Ectodermal cell (in vitro differentiated cells): Measurements from ENCODE around the gene MAP10.
"Not testable (repeated sequence)": the region's sequence is repeated elsewhere in the genome, so short reads cannot be mapped to it uniquely, and the experiment has no call there.

ENCODE experiments used
- H3K27ac ChIP-seq: 2 replicates; pipeline ENCODE4 v1.7.0; 2013; ENCODE audit warnings: mild to moderate bottlenecking, low read depth, low read length; ENCODE audit not compliant: insufficient read depth, poor library complexity, severe bottlenecking
- H3K27me3 ChIP-seq: 2 replicates; pipeline ENCODE4 v1.7.0; 2013; ENCODE audit warnings: mild to moderate bottlenecking, low read length; ENCODE audit not compliant: insufficient read depth, control insufficient read depth, poor library complexity, severe bottlenecking
- H3K36me3 ChIP-seq: one replicate; pipeline ENCODE4 v1.7.0; 2013; ENCODE audit warnings: low read length; ENCODE audit not compliant: control insufficient read depth, insufficient read depth
- H3K4me1 ChIP-seq: one replicate; pipeline ENCODE4 v1.7.0; 2013; ENCODE audit warnings: low read length; ENCODE audit not compliant: control insufficient read depth, insufficient read depth
- H3K4me3 ChIP-seq: 2 replicates; pipeline ENCODE4 v1.7.0; 2013; ENCODE audit warnings: low read depth, low read length, control low read depth; ENCODE audit not compliant: insufficient read depth
- H3K9me3 ChIP-seq: 2 replicates; pipeline ENCODE4 v1.7.0; 2013; ENCODE audit warnings: mild to moderate bottlenecking, low read length, moderate library complexity; ENCODE audit not compliant: control insufficient read depth
- WGBS, 2 experiments: methylation state at CpG; one replicate each; pipeline ENCODE4 v1.1.7; 2013; ENCODE audit warnings: missing lambda C conversion rate in 2 of 2; 5-methylcytosine and 5-hydroxymethylcytosine counted together

MAP10 gene

DNA sequence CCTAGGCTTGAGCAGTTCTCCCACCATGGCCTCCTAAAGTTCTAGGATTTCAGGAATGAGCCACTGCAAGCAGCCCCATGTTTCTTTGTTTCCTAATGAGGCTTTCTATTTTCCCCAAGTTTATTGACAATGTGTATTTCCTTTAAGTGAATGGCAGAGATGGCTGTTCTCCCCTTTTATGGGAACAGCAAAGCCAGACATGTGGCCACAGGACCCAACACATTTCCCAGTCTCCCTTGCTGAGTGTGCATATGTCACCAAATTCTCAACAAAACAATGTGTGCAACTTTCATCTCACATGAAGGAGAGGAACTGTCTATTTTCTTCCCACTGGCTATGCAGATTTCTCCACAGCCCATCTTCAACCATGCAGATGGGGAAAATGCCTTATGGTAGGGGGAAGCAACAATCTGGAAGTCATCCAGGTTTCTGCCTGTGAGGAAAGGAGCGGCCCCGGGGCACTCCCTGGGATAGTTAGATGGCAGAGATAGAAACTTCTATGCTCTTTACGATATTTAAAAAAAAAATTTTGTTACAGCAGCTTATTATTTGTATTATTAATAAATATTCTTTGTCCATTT, 28.6 kb upstream of the MAP10 start:
- no peaks in the 10 kb centered on the region for H3K4me1 ChIP-seq
- no peaks in the 10 kb centered on the region for H3K27me3 ChIP-seq
- WGBS, 2 experiments = 93 to 100% methylated on average over 2 of the region's 3 CpGs
- H3K36me3 ChIP-seq = no peaks in the 10 kb centered on the region
- no peak overlapping the region for H3K27ac ChIP-seq
- no peak overlapping the region for H3K4me3 ChIP-seq
- no peaks in the 10 kb centered on the region for H3K9me3 ChIP-seq

DNA sequence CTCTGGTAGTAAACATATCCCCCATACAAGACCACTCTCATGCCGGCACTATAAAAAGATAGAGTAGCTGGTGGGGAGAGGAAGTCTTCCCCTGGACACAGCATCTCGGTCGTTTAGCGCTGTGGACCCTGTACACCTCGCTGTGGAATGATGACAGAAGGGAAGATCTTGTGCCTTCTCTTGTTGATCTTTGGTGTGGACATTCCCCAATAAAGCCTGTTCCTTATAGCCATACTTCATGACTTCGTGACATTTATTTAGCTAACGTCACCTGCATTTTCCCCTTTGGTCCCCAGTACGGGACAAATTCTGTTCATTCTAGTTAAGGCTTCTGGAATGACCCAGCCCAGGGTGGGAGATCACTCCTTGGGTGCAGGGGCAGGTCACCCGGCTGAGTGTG, 24.9 kb upstream of the MAP10 start:
- Histone ChIP-seq H3K9me3 (no peaks in the 10 kb centered on the region), H3K36me3 (no peaks in the 10 kb centered on the region), H3K4me3 (no peak overlapping the region), H3K27me3 (no peaks in the 10 kb centered on the region), H3K4me1 (no peaks in the 10 kb centered on the region), H3K27ac (no peak overlapping the region)
- WGBS, 2 experiments = 95 to 98% methylated on average over 9 of the region's 9 CpGs

DNA sequence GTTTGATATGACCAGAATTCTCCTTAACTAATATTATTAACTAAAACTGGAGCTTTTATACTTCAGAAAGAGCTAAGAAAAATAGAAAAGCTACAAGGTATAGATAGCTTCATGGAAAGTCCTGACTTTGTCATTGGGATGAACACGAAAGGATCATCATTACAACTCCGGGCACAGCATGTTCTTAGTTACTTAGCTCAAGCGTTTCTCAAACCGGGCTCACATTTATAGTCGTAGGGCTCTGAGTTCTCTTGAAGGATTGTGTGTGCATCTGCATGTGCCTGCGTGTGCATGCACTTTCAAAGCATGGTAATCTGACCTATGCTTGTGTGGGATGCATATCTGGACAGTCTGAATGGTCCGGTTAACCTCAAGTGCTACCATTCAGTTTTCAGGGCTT, 20.4 kb upstream of the MAP10 start:
- H3K9me3 ChIP-seq = no peaks in the 10 kb centered on the region
- 95 to 96% methylated on average over 7 of the region's 7 CpGs for WGBS, 2 experiments
- H3K4me3 ChIP-seq = no peak overlapping the region
- H3K4me1 ChIP-seq = no peaks in the 10 kb centered on the region
- no peaks in the 10 kb centered on the region for H3K27me3 ChIP-seq
- no peaks in the 10 kb centered on the region for H3K36me3 ChIP-seq
- no peak overlapping the region for H3K27ac ChIP-seq

DNA sequence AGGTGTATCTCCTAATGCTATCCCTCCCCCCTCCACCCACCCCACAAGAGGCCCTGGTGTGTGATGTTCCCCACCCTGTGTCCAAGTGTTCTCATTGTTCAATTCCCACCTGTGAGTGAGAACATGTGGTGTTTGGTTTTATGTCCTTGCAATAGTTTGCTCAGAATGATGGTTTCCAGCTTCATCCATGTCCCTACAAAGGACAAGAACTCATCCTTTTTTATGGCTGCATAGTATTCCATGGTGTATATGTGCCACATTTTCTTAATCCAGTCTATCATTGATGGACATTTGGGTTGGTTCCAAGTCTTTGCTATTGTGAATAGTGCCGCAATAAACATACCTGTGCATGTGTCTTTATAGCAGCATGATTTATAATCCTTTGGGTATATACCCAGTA, 19.6 kb upstream of the MAP10 start:
- H3K4me1 ChIP-seq, H3K27ac ChIP-seq, H3K27me3 ChIP-seq, H3K9me3 ChIP-seq, H3K4me3 ChIP-seq, H3K36me3 ChIP-seq: not testable (repeated sequence)
- 100% methylated on average over 1 of the region's 1 CpG; no CpG with 5 or more reads in 1 of the 2 experiments for WGBS, 2 experiments

DNA sequence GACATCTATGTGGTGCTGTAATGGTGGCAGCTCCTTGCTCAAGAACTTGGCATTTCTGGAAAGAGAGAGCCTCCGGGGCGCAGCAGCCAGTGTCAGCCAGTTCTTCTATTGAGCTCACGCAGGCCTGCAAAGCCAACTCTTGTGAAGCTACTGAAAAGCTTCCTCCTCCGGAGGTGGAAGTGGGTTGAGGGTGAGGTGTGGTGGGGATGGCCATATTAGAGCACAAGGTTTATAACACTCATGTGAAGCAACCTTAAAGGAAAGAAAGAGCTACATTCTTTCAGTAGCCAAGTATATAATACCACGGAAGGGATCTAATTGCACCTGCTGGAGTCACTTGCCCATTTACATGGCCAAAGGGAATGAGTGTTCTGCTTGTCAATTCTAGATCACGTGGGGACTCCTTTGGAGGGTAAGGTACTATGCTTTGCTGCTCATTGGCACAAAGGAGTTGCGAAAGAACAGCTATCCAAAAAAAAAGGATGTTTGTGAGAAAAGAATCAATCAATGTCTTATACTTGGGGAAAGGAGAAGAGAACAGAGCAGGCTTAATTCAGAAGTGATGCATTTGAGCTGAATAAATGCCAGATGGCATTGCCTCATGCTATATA, 18.3 kb upstream of the MAP10 start:
- H3K27ac ChIP-seq = no peak overlapping the region
- no peaks in the 10 kb centered on the region for H3K4me1 ChIP-seq
- no peaks in the 10 kb centered on the region for H3K9me3 ChIP-seq
- no peak overlapping the region for H3K4me3 ChIP-seq
- no peaks in the 10 kb centered on the region for H3K27me3 ChIP-seq
- WGBS, 2 experiments = 92 to 93% methylated on average over 7 of the region's 7 CpGs
- no peaks in the 10 kb centered on the region for H3K36me3 ChIP-seq

DNA sequence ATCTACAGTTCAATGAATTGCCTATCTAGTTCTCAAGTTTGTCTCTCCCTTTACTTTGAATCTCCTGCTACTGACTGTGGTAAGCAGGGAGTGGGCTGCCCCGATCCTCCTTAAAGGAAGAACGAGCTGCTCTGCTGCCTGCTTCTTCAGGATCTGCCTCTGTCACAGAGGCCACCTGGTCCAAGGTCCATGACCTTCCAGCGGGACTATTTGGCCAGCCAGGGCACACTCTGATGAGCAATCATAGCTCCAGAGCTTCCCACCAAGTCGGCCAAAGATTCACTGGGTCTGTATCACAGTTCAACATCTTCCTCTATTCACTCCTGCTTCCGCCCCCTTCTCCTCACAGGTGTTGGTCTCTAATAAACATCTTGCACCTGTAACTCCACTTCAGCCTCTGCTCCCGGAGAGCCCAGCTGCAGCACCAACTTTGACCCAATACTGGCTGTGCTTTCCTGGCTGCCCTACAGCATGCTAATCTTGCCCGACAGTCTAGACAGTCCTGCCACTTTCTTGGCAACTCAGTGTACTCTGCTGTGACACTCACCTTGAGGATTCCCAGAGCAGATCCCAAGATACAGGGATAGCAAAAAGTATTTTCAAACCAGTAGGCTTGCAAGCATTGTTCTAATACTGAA, 16.9 kb upstream of the MAP10 start:
- Histone ChIP-seq H3K27me3 (no peaks in the 10 kb centered on the region), H3K27ac (no peak overlapping the region), H3K36me3 (no peaks in the 10 kb centered on the region), H3K9me3 (no peaks in the 10 kb centered on the region), H3K4me3 (no peak overlapping the region), H3K4me1 (peaks cover 5% of the 10 kb centered on the region)
- WGBS, 2 experiments = 79% methylated on average over 7 of the region's 7 CpGs

DNA sequence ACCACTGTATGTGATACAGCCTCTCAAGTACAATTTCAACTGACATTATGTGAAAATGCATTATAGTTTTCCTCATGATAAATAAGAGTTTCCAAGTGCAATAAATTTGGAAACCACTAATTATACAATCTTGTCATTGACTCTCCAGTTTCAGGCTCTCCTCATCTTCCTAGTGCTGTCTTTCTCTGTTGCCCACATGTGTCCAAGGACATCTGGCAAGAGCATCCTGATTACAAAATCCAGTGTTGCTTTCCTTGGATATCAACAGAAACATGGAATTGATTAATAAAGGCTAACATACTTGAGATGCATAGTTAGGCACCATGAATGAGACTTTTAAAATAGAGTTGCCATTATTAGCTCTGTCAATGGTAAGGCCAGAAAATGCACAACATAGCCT, 15.6 kb upstream of the MAP10 start:
- Histone ChIP-seq H3K4me1 (peaks cover 13% of the 10 kb centered on the region), H3K27me3 (no peaks in the 10 kb centered on the region), H3K9me3 (no peaks in the 10 kb centered on the region), H3K4me3 (no peak overlapping the region), H3K36me3 (no peaks in the 10 kb centered on the region), H3K27ac (no peak overlapping the region)

DNA sequence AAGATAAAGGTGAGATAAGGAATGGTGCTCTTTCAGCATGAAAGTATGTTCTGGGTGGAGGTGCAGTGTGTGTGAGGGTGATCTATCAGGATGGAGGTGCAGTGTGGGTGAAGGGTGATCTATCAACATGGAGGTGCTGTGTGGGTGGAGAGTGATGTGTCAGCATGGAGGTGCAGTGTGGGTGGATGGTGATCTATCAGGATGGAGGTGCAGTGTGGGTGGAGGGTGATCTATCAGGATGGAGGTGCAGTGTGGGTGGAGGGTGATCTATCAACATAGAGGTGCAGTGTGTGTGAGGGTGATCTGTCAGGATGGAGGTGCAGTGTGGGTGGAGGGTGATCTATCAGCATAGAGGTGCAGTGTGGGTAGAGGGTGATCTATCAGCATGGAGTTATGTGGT, 12.3 kb upstream of the MAP10 start:
- no peak overlapping the region for H3K4me3 ChIP-seq
- no peaks in the 10 kb centered on the region for H3K27me3 ChIP-seq
- no peaks in the 10 kb centered on the region for H3K9me3 ChIP-seq
- H3K27ac ChIP-seq = no peak overlapping the region
- H3K36me3 ChIP-seq = no peaks in the 10 kb centered on the region
- peaks cover 13% of the 10 kb centered on the region for H3K4me1 ChIP-seq

DNA sequence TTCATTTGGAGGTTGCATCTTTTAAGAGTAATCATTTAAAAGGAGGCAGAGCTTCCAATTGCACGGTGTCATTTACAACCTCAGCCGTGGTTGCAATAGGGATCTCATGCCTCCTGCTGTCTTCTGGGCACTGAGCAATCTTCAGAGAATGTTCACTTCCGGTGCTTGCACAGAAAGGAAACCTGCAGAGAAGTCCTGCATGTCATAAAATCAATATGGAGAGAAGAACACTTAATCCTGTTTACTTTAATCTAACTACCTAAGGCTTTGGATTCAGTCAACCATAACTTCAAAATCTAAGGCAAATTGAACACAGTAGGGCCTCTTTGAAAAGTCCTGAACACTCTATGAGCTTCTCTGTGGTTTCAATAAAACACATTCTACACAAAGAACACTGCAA, 11.3 kb upstream of the MAP10 start:
- Histone ChIP-seq H3K27me3 (no peaks in the 10 kb centered on the region), H3K4me3 (no peak overlapping the region)
- 39 to 53% methylated on average over 3 of the region's 3 CpGs for WGBS, 2 experiments

DNA sequence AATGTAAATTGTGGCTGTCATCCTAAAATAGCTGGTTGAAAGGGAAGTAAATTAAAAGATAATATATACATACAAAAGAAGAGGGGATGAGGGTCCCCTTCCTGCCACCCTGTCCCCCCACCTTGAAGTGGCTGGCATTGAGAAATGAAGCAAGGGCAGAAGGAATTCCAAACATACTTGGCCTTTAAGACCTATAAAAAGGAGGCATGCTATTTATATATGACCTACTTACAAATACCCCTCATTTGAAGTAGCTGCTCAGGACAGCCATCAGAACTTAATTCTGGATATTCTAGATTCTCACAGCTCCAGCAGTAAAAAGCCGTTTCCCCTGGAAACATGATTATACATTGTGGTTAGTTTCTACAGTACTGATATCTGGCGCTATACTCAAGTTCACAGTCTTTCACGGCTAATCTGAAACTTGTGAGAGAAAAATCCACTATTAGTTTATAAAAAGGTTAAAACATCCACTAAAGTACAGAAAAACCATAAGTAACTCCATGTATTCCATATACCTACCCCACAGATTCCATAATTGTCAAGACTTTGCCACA, 9.6 kb upstream of the MAP10 start:
- Histone ChIP-seq H3K9me3 (no peaks in the 10 kb centered on the region), H3K27ac (no peak overlapping the region), H3K4me3 (no peak overlapping the region), H3K4me1 (peaks cover 13% of the 10 kb centered on the region), H3K36me3 (no peaks in the 10 kb centered on the region), H3K27me3 (no peaks in the 10 kb centered on the region)
- WGBS, 2 experiments = 91 to 95% methylated on average over 2 to 3 of the region's 3 CpGs

More for the DNA sequence above, 11.3 kb upstream of the MAP10 start:
- Histone ChIP-seq H3K27ac (no peak overlapping the region), H3K4me1 (peaks cover 13% of the 10 kb centered on the region), H3K36me3 (no peaks in the 10 kb centered on the region), H3K9me3 (no peaks in the 10 kb centered on the region)
